BE2C (cell line): ENCODE data around the gene TTYH3.
"Not testable (repeated sequence)": the region's sequence is repeated elsewhere in the genome, so short reads cannot be mapped to it uniquely, and the experiment has no call there.

ENCODE experiments used
- DNase-seq: peaks from one replicate; pipeline ENCODE4 v3.0.0-alpha.2; 2020
- H3K27me3 ChIP-seq: fragments of 250-450 bp; sonication (Bioruptor Pico); 2 replicates; pipeline ENCODE4 v1.5.1; 2020; ENCODE audit warnings: mild to moderate bottlenecking
- H3K36me3 ChIP-seq: fragments of 250-450 bp; sonication (Bioruptor Pico); 2 replicates; pipeline ENCODE4 v1.5.1; 2020; ENCODE audit warnings: mild to moderate bottlenecking
- H3K4me1 ChIP-seq: fragments of 250-450 bp; sonication (Bioruptor Pico); 2 replicates; pipeline ENCODE4 v1.5.1; 2020
- H3K4me3 ChIP-seq: 2 replicates; pipeline ENCODE4 v1.5.1; 2011; ENCODE audit warnings: low read depth, low read length
- H3K9me3 ChIP-seq: fragments of 250-450 bp; sonication (Bioruptor Pico); 2 replicates; pipeline ENCODE4 v1.5.1; 2020
- CTCF ChIP-seq: IDR thresholded peaks from 2 replicates; pipeline ENCODE4 v1.5.1; 2012; ENCODE audit warnings: mild to moderate bottlenecking, low read depth, low read length

TTYH3 gene

DNA sequence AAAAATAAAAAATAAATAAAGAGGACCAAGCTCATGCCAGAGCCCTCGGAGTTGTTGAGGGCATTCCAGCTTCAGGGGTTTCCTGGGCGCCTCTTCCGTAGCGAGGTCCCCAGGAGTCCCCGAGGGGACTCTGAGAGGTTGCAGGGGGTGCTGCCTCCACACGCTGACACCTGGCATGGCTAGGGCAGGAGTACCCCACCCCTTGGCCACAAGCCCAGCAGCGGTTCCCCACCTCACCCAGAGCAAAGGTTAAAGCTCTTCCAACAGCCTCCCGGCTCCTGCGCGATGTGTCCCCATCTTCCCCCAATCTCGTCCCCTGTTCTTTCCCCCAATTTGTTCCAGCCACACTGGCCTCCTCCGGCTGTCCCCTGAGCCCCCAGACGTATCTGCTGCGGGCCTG, 60.8 kb downstream of the TTYH3 start:
- Histone ChIP-seq H3K9me3 (no peaks in the 10 kb centered on the region), H3K27me3 (peaks cover 25% of the 10 kb centered on the region), H3K36me3 (no peaks in the 10 kb centered on the region), H3K4me1 (no peaks in the 10 kb centered on the region), H3K4me3 (no peak overlapping the region)
- TF ChIP-seq CTCF: no peak
- DNase-seq: no peak

GRCh38 chr7:2693420-2694121, 61.8 kb downstream of the TTYH3 start:
- H3K36me3 ChIP-seq, DNase-seq, H3K9me3 ChIP-seq, H3K4me3 ChIP-seq, H3K4me1 ChIP-seq: not testable (repeated sequence)
- H3K27me3 ChIP-seq: peaks cover 15% of the 10 kb centered on the region

DNA sequence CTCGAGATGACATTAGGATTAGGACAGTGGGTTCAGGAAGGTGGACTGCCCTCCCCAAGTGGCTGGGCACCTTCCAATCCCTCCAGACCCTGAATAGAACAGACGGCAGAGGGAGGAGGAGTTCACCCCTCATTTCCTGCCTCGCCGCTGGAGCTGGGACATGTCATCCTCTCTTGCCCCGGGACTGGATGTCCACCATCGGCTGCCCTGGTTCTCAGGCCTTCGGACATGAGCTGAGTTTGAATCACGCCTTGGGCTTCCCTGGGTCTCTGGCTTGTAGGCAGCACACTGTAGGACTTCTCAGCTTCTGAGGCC, 62.3 kb downstream of the TTYH3 start:
- H3K4me1 ChIP-seq, H3K27me3 ChIP-seq, H3K4me3 ChIP-seq, H3K36me3 ChIP-seq, H3K9me3 ChIP-seq, DNase-seq: not testable (repeated sequence)

DNA sequence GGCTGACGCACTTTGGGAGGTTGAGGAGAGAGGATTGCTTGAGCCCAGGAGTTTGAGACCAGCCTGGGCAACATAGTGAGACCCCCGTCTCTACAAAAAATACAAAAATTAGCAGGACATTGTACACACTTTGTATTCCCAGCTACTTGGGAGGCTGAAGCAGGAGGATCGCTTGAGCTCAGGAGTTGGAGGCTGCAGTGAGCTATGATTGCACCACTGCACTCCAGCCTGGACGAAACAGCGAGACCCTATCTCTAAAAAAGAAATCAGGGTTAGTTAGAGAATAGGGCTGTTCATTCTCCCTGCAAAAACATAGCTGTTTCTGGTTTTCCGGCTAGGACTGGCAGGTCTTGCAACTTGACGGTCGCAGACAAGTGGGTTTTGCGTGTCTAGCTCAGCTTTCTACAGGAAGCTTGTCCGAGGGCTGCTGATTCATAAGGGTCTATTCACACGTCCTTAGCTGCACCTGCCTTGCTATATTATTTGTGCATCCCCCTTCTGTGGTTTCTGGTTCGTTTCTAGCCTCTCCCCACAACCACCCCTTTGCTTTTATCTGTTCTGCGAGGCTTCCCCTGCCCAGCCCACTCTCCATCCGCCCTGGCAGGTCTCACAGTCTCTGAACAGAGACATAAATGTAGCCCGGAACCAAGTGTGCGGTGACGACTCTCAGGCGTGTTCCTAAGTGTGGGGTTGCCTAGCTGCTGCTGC, 66.9 kb downstream of the TTYH3 start:
- Histone ChIP-seq H3K36me3 (no peaks in the 10 kb centered on the region), H3K27me3 (no peaks in the 10 kb centered on the region), H3K9me3 (no peaks in the 10 kb centered on the region), H3K4me1 (no peaks in the 10 kb centered on the region), H3K4me3 (no peak overlapping the region)
- TF ChIP-seq CTCF: no peak
- no peak for DNase-seq

GRCh38 chr7:2699289-2699620, 67.5 kb downstream of the TTYH3 start:
- no peaks in the 10 kb centered on the region for H3K36me3 ChIP-seq
- no peak for TF ChIP-seq CTCF
- no peaks in the 10 kb centered on the region for H3K27me3 ChIP-seq
- no peaks in the 10 kb centered on the region for H3K4me1 ChIP-seq
- DNase-seq: no peak
- H3K9me3 ChIP-seq: no peaks in the 10 kb centered on the region
- no peak overlapping the region for H3K4me3 ChIP-seq

DNA sequence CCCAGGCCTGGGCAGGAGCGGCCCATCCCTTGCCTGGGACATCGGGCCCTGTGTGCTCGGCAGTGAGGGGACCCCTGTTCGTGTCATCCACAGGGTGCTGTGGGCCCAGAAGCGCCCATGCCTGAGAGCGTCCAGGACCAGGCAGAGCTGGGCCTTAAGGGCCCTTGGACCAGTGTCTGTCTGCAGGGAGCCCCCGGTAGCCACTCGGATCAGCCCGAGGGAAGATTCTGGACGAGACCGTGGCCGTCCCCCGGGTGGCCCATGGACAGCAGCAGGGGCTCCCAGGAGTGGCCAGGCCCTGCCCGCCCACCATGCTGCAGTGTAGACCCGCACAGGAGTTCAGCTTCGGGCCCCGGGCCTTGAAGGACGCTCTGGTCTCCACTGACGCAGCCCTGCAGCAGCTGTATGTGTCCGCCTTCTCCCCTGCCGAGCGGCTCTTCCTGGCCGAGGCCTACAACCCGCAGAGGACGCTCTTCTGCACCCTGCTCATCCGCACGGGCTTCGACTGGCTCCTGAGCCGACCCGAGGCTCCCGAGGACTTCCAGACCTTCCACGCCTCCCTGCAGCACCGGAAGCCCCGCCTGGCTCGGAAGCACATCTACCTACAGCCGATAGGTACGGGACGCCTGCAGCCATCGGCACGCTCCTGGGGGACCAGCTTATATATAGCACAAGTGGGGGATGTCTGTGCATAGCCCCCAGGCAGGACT, 68.5 kb downstream of the TTYH3 start:
- no peak for DNase-seq
- TF ChIP-seq CTCF: no peak
- H3K4me1 ChIP-seq: no peaks in the 10 kb centered on the region
- H3K9me3 ChIP-seq: no peaks in the 10 kb centered on the region
- H3K36me3 ChIP-seq: no peaks in the 10 kb centered on the region
- no peaks in the 10 kb centered on the region for H3K27me3 ChIP-seq
- H3K4me3 ChIP-seq: no peak overlapping the region

- TF ChIP-seq CTCF: no peak
- no peaks in the 10 kb centered on the region for H3K4me1 ChIP-seq
- H3K9me3 ChIP-seq: no peaks in the 10 kb centered on the region
- H3K27me3 ChIP-seq: no peaks in the 10 kb centered on the region
- no peak overlapping the region for H3K4me3 ChIP-seq
- DNase-seq: no peak
- no peaks in the 10 kb centered on the region for H3K36me3 ChIP-seq
Observed at GRCh38 chr7:2701424-2701823, 69.6 kb downstream of the TTYH3 start.
